B cell (primary cell): ENCODE data around the gene DGKB. TPM values are rescaled to one million over a fixed set of nuclear protein-coding genes. Genes with fewer than 3 reads are reported as not detected.
"Not testable (repeated sequence)": the region's sequence is repeated elsewhere in the genome, so short reads cannot be mapped to it uniquely, and the experiment has no call there.

Experiments used
- ATAC-seq: fragments of 200-7000 bp; cut with Tn5 transposase; one replicate; pipeline ENCODE4 v1.10.0; 2021; ENCODE audit warnings: low read depth, mild to moderate bottlenecking, moderate number of reproducible peaks, moderate library complexity
- CTCF ChIA-PET: fragments of 350-600 bp; sonication (Branson Sonifier 250); formaldehyde crosslinking; loops from one replicate; lab custom pipeline; 2021; ENCODE audit warnings: antibody characterized with exemption, inconsistent platforms; lab: Charles Lee
- POLR2A ChIA-PET: fragments of 350-600 bp; sonication (Branson Sonifier 250); formaldehyde crosslinking; loops from one replicate; lab custom pipeline; 2021; ENCODE audit warnings: antibody characterized with exemption; lab: Charles Lee
- DNase-seq: peaks from one replicate; pipeline ENCODE4 v3.0.0; 2013
- H2AFZ ChIP-seq: 2 replicates; pipeline ENCODE4 v1.6.1; 2012; ENCODE audit warnings: mild to moderate bottlenecking, low read depth, low read length; ENCODE audit not compliant: insufficient read depth, poor library complexity, severe bottlenecking
- H3K27ac ChIP-seq, 2 donors: 1 replicate in 1 of 2; 2 replicates in 1 of 2; pipeline ENCODE4 v1.5.1; 2012 to 2013; ENCODE audit warnings: low read length in 2 of 2, mild to moderate bottlenecking in 2 of 2, moderate library complexity in 1 of 2
- H3K27me3 ChIP-seq, 4 experiments: fragments of 200-600 bp in 1 of 4; sonication (generic) in 1 of 4; replicated peaks in 1 of 4; 1 replicate in 2 of 4; 2 replicates in 2 of 4; pipeline versions ENCODE4 v1.6.1 to v1.7.0; 2013 to 2016; ENCODE audit warnings: low read length in 3 of 4, mild to moderate bottlenecking in 2 of 4, mixed read lengths in 1 of 4, moderate library complexity in 1 of 4; ENCODE audit not compliant: insufficient read depth in 4 of 4, control insufficient read depth in 3 of 4; ENCODE audit errors: control extremely low read depth in 1 of 4
- H3K36me3 ChIP-seq, 2 experiments: replicated peaks in 1 of 2; 1 replicate in 1 of 2; 2 replicates in 1 of 2; pipeline versions ENCODE4 v1.6.1 to v1.7.1; 2013; ENCODE audit warnings: low read length in 1 of 2; ENCODE audit not compliant: insufficient read depth in 2 of 2, control insufficient read depth in 1 of 2; ENCODE audit errors: control extremely low read depth in 1 of 2, extremely low read depth in 1 of 2
- H3K4me1 ChIP-seq, 2 donors: fragments of 200-600 bp in 1 of 2; sonication (generic) in 1 of 2; 1 replicate in 1 of 2; 2 replicates in 1 of 2; pipeline versions ENCODE4 v1.5.1 to v1.6.1; 2013 to 2017; ENCODE audit warnings: low read length in 2 of 2; ENCODE audit not compliant: control insufficient read depth in 2 of 2, insufficient read depth in 2 of 2
- H3K4me2 ChIP-seq: replicated peaks from 2 replicates; pipeline ENCODE3; 2012; ENCODE audit warnings: mild to moderate bottlenecking, low read depth, low read length; ENCODE audit not compliant: poor library complexity, severe bottlenecking
- H3K4me3 ChIP-seq, 5 experiments: fragments of 200-600 bp in 1 of 5; sonication (generic) in 1 of 5; 1 replicate in 3 of 5; 2 replicates in 2 of 5; pipeline versions ENCODE4 v1.5.1 to v1.7.0; 2011 to 2016; ENCODE audit warnings: low read length in 4 of 5, mild to moderate bottlenecking in 4 of 5, low read depth in 2 of 5, control low read depth in 1 of 5, moderate library complexity in 1 of 5; ENCODE audit not compliant: insufficient read depth in 1 of 5; ENCODE audit errors: control extremely low read depth in 1 of 5, extremely low read depth in 1 of 5
- H3K79me2 ChIP-seq: fragments of 200-600 bp; sonication (generic); one replicate; pipeline ENCODE4 v1.6.0; 2016; ENCODE audit warnings: low read length; ENCODE audit not compliant: control insufficient read depth, insufficient read depth
- H3K9ac ChIP-seq: fragments of 200-600 bp; sonication (generic); 2 replicates; pipeline ENCODE4 v1.6.1; 2017; ENCODE audit warnings: mild to moderate bottlenecking, low read length, moderate library complexity
- H3K9me3 ChIP-seq, 3 donors: one replicate each; pipeline versions ENCODE4 v1.6.1 to v1.7.1; 2013; ENCODE audit warnings: low read length in 2 of 3; ENCODE audit not compliant: control insufficient read depth in 2 of 3, insufficient read depth in 1 of 3; ENCODE audit errors: control extremely low read depth in 1 of 3
- H4K20me1 ChIP-seq: 2 replicates; pipeline ENCODE4 v1.6.0; 2012; ENCODE audit warnings: mild to moderate bottlenecking, low read length; ENCODE audit not compliant: insufficient read depth, control insufficient read depth, poor library complexity, severe bottlenecking
- H3K27ac Mint-ChIP-seq: one replicate; pipeline ENCODE4 v1.8.0; 2021; ENCODE audit warnings: mixed read lengths
- H3K27me3 Mint-ChIP-seq: one replicate; pipeline ENCODE4 v1.8.0; 2021; ENCODE audit warnings: mixed read lengths
- H3K4me1 Mint-ChIP-seq: one replicate; pipeline ENCODE4 v1.8.0; 2021; ENCODE audit warnings: mixed read lengths
- H3K4me3 Mint-ChIP-seq: one replicate; pipeline ENCODE4 v1.8.0; 2021; ENCODE audit warnings: mixed read lengths
- H3K9me3 Mint-ChIP-seq: one replicate; pipeline ENCODE4 v1.8.0; 2022; ENCODE audit warnings: mixed read lengths; ENCODE audit not compliant: insufficient read depth
- EZH2 ChIP-seq: IDR thresholded peaks from 2 replicates; pipeline ENCODE4 v1.6.1; 2012; ENCODE audit warnings: borderline replicate concordance, low read depth, mild to moderate bottlenecking, moderate library complexity, low read length; ENCODE audit not compliant: insufficient read depth, poor library complexity, severe bottlenecking
- WGBS: methylation state at CpG from one replicate; pipeline ENCODE4 v1.1.5; 2013; ENCODE audit warnings: missing lambda C conversion rate; ENCODE audit not compliant: insufficient coverage; 5-methylcytosine and 5-hydroxymethylcytosine counted together
- intact Hi-C: fragments of 100-400 bp; cut with micrococcal nuclease; formaldehyde crosslinking; loops from one replicate; pipeline ENCODE4 v1.10.0; 2022
- polyA plus RNA-seq: library from polyadenylated mRNA; depleted of rRNA; stranded (reverse); fragments of >200 nt; gene quantifications from 2 replicates; pipeline ENCODE4 v1.2.3, GENCODE V29; 2012
- total RNA-seq, 2 donors: library from RNA; stranded (reverse); fragments of 120-200 nt in 1 of 2; gene quantifications; 1 replicate in 1 of 2; 2 replicates in 1 of 2; pipeline versions ENCODE4 v1.2.3 to v1.2.4, GENCODE V29; 2013 to 2022
- TF ChIP-seq, protein P1 (sequence below): fragments of 200-600 bp; IDR thresholded peaks from one replicate; pipeline ENCODE4 v1.8.0; 2022; ENCODE audit warnings: antibody characterized with exemption, mild to moderate bottlenecking

Gene DGKB
- total and polyA plus RNA-seq, 2 donors (not counting 1 experiment from before 2014, with no cell fraction given) = not detected

DNA sequence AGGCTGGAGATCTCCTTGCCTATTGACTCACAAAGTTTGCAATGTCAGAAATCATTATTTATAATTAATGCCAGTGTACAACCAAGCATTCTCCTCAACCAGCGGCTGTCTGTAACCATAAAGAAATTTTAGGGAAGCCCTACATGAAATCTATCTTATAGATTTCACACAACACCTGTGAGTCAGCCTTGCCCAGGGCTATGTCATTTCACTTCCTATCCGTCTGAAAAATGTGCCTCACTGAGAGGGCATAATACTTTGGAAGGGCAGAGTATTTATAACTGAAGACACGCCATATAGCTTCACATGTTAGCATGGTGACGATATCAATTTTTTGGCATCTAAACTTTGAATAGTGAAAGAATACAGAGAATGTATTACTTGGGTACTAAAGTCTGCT, 616.5 kb downstream of the DGKB start:
- POLR2A ChIA-PET = no interaction called here
- Histone ChIP-seq H3K79me2 (no peaks in the 10 kb centered on the region), H3K4me3 (no peak overlapping the region), H3K27me3 (no peaks in the 10 kb centered on the region), H3K9ac (no peak overlapping the region), H4K20me1 (no peaks in the 10 kb centered on the region), H3K4me1 (no peaks in the 10 kb centered on the region), H3K27ac (no peak overlapping the region), H3K36me3 (no peaks in the 10 kb centered on the region), H2AFZ (no peak overlapping the region), H3K9me3 (no peaks in the 10 kb centered on the region), H3K4me2 (no peak overlapping the region)
- no peak for DNase-seq
- H3K27ac Mint-ChIP-seq = no peak overlapping the region
- H3K27me3 Mint-ChIP-seq = no peaks in the 10 kb centered on the region
- no peaks in the 10 kb centered on the region for H3K4me1 Mint-ChIP-seq
- no peak for ATAC-seq
- WGBS = 100% methylated on average over 2 of the region's 4 CpGs
- CTCF ChIA-PET = no interaction called here
- no peak overlapping the region for H3K4me3 Mint-ChIP-seq
- intact Hi-C loops = no loop called here
- TF ChIP-seq EZH2 = no peak
- TF ChIP-seq, protein P1, sequence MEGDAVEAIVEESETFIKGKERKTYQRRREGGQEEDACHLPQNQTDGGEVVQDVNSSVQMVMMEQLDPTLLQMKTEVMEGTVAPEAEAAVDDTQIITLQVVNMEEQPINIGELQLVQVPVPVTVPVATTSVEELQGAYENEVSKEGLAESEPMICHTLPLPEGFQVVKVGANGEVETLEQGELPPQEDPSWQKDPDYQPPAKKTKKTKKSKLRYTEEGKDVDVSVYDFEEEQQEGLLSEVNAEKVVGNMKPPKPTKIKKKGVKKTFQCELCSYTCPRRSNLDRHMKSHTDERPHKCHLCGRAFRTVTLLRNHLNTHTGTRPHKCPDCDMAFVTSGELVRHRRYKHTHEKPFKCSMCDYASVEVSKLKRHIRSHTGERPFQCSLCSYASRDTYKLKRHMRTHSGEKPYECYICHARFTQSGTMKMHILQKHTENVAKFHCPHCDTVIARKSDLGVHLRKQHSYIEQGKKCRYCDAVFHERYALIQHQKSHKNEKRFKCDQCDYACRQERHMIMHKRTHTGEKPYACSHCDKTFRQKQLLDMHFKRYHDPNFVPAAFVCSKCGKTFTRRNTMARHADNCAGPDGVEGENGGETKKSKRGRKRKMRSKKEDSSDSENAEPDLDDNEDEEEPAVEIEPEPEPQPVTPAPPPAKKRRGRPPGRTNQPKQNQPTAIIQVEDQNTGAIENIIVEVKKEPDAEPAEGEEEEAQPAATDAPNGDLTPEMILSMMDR = no peak
- no peaks in the 10 kb centered on the region for H3K9me3 Mint-ChIP-seq

DNA sequence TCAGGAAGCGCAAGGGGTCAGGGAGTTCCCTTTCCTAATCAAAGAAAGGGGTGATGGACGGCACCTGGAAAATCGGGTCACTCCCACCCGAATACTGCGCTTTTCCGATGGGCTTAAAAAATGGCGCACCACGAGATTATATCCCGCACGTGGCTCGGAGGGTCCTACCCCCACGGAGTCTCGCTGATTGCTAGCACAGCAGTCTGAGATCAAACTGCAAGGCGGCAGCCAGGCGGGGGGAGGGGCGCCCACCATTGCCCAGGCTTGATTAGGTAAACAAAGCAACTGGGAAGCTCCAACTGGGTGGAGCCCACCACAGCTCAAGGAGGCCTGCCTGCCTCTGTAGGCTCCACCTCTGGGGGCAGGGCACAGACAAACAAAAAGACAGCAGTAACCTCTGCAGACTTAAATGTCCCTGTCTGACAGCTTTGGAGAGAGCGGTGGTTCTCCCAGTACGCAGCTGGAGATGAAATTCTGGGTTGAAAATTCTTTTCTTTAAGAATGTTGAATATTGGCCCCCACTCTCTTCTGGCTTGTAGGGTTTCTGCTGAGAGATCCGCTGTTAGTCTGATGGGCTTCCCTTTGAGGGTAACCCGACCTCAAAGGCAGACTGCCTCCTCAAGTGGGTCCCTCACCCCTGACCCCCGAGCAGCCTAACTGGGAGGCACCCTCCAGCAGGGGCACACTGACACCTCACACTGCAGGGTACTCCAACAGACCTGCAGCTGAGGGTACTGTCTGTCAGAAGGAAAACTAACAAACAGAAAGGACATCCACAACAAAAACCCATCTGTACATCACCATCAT, 623.3 kb downstream of the DGKB start:
- H3K79me2 ChIP-seq, H3K27ac Mint-ChIP-seq, H3K36me3 ChIP-seq, ATAC-seq, intact Hi-C loops, H3K4me1 ChIP-seq, H4K20me1 ChIP-seq, DNase-seq, H3K4me3 Mint-ChIP-seq, H3K27ac ChIP-seq, POLR2A ChIA-PET, H3K4me1 Mint-ChIP-seq, H3K9me3 Mint-ChIP-seq, H3K4me3 ChIP-seq, H2AFZ ChIP-seq, H3K27me3 Mint-ChIP-seq, H3K4me2 ChIP-seq, H3K9ac ChIP-seq, H3K9me3 ChIP-seq, H3K27me3 ChIP-seq, CTCF ChIA-PET: not testable (repeated sequence)
- WGBS = 63% methylated on average over 16 of the region's 21 CpGs
